Inflammatory macrophage (primary cell): Measurements from ENCODE around the gene DALRD3.

ENCODE experiments used
- DNase-seq, 2 donors: peaks; one replicate each; pipeline ENCODE4 v3.0.0-alpha.2; 2020 to 2022

Gene DALRD3

DNA sequence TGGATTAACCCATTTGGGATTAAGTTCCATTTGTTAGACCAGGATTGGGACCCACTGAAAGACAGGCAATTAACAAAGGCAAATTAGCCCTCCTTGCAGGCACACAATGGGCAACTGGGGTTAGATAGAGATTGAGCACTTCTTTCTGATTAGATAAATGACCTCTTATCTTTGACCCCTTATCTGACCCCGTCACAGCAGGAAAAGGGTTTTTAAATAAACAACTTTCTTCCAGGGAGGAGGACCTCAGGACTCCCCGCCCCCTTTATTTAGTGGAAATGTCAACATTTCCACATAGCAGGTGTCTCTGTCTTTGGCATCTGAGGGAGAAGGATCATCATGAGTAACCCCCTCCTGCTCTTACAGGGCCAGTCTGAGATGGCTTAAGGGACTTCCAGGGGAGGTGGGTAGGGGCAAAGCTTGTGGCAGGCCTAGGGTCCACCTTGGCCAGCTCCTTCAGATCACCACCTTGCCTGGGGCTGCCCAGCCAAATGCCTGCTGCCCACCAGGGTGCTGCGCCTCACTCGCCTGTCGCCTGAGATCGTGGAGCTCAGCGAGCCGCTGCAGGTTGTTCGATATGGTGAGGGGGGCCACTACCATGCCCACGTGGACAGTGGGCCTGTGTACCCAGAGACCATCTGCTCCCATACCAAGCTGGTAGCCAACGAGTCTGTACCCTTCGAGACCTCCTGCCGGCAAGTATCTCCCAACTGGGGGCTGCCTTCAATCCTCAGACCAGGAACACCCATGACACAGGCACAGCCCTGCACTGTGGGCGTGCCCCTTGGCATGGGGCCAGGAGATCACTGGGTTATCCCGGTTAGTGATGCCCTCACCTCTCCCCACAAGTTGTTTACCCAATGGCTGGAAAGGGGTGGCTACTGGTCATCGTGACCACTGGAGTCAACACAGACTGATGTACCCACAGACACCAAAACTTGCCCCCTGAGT is 13.8 kb downstream of the DALRD3 start:
- no peak for DNase-seq

DNA sequence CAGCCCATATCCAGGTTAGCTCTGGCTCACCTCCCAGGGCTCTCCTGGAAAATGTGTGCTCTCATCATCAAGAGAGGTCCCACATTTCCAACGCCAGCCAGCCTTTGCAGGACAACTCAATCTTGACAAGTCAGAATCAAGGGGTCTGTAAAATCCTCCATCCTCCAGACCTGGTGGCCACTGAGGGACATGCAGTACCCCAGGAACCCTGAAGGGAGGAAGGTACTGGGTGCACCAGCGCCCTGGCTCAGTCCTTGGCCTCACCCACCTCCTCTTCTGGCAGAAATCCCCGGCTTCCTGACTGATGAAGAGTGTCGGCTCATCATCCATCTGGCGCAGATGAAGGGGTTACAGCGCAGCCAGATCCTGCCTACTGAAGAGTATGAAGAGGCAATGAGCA is 17.2 kb downstream of the DALRD3 start:
- DNase-seq, result no peak

DNA sequence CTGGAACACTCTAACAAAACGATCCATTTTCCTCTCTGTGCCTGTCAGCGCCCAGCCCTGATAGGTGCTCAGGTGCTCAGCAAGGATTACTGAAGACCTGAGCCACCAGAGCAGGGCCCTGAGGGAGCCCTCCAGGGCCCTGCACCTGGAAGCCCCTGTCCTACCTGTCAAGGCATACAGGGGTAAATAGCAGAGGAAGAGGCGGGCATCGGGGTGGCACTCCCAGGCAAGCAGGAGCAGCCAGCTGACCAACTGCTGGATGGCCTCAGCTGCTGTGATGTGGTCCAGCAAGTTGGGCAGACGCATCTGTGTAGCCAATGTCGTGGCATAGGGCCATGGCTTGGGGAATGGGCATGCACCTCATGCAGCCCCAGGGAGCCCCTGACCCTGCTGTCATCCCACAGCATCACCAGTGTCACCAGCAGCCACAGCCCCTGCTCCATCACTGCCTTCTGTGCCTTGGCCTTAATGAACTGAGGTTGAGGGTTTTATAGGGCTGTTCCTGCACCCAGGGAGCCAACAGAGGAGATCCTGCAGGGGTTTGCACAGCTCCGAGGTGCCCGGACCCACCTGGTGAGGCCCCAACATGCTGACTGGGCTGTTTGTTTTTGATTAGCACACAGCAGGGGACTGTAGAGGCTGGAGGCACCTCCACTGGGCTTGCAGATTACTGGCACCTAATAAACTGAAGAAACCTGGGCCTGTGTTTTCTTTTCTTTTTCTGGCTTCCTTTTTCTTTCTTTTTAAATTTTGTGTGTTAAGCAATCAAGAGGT is 19.1 kb downstream of the DALRD3 start:
- DNase-seq, result no peak

DNA sequence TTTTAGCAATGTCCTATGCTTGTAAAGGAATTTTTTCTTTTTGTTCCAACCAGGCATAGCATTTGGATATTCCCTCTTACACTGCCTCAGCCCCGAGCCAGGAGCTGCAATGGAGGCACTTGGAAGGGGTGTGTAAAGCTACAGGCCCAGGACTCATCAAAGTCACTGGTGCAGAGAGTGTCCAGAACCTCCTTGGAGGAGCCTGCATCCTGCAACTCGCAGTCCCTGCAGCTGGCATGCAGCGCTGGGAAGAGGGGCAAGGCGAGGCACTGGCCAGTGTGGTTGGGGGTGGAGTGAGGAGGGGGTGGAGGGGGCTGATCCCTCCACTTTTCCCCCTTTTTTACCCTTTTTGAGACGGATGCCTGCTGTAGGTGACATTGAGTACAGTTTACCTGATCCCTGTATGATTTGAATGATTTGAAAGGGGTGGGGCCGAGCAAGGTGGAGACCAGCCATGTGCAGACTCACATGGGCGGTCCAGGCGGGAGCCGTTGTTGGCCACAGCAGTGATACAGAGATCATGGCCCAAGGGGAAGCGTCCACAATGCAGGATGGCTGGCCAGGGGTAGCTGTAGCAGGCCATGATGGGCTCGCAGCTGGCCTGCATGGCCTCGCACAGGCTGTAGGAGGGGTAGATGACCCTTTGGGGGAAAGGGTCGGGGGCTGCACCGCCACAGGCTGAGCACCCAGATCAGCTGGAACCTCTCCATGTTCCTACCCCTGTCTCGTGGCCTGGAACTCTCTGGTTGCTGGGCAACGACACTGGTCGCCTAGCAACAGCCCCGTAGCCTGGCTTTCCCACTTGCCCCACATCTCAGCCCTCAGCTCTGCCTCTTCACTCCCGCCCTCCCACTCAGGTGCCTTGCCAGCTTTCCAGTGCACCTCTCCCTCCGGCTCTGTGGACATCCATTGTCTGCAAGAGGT is 20.4 kb downstream of the DALRD3 start:
- no peak for DNase-seq

DNA sequence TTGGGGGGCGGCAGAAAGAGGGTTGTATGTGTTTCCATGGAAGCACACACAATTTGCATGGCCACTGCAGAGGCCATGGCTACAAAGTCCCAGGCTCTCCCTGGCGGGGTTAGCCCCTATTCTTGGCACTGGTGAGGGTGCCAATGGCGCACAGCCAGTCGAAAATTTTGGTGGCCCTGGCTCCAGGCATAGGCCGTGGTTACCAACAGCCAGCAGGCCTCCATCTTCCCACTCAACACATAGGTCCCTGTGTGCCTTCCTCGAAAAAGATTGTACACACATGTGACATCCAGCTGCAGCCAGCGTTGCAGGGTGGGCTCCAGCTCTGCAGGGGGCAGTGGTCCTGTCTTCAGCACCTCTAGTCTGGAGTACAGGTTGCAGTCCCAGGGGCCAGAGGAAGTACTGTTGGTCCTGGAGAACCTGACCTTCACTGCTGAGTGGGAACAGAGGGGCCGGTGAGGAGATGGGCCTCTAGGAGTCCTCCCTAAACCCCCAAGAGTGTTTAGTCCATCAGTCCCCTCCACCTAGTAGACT is 21.2 kb downstream of the DALRD3 start:
- no peak for DNase-seq

DNA sequence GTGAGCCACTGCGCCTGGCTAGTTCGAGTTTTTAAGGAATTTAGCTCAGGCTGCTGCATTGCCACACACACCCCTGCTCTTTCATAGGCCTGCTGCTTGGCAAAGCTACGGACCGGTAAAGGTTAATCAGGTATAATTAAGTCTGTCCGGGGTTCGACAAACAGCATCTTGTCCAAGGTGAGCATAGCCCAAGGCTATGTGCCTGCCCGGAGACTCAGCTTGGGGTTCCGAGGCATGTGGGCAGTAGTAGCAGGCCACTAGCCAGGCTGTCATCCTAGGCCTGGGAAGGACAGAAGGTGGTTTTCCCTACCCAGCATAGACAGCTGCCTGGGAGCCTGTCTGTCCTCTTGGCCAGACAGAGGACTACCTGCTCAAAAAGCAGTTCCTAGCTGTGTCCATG is 21.7 kb downstream of the DALRD3 start:
- DNase-seq, result no peak

DNA sequence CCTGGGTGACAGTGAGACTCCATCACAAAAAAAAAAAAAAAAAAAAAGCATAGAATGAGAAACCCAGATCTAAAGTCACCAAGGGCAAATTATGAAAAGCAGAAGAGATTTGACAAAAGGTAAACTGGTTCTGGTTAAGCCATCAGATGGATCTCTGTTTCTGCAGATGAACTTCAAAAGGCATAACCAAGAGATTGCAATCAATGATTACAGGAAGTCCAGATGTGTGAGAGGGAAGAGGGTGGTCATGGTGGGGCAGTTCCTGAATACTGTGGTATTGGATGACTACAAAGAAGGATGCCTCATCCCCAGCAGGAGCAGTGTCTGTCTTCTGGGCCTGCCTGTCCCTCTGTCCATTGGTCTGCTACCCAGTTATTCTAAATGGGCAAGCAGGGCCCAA is 24.5 kb downstream of the DALRD3 start:
- DNase-seq, result peak in 1 of 2 donors; percentile 10

DNA sequence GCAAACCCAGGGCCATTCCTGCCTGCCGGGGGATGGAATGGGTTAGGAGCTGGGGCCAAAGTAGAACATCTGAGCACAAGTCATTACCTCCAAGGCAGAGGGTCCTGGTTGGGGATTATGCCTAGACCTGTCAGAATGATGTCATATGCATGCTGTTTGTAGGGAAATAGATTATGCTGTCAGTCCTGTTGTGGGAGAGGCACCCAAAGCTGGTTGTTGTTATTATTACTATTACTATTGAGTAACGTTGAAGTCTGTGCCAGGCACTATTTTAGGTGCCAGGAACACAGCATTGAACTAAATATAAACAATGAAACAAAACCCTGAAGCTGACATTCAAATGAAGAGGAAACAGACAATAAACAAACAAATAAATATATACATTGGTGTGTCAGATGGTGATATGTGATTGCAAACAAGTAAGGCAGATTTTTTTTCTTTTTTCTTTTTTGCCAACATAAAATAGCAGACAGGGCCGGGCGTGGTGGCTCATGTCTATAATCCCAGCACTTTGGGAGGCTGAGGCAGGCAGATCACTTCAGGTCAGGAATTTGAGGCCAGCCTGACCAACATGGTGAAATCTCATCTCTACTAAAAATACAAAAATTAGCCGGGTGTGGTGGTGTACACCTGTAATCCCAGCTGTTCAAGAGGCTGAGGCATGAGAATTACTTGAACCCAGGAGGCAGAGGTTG is 26.4 kb downstream of the DALRD3 start:
- DNase-seq, result no peak

DNA sequence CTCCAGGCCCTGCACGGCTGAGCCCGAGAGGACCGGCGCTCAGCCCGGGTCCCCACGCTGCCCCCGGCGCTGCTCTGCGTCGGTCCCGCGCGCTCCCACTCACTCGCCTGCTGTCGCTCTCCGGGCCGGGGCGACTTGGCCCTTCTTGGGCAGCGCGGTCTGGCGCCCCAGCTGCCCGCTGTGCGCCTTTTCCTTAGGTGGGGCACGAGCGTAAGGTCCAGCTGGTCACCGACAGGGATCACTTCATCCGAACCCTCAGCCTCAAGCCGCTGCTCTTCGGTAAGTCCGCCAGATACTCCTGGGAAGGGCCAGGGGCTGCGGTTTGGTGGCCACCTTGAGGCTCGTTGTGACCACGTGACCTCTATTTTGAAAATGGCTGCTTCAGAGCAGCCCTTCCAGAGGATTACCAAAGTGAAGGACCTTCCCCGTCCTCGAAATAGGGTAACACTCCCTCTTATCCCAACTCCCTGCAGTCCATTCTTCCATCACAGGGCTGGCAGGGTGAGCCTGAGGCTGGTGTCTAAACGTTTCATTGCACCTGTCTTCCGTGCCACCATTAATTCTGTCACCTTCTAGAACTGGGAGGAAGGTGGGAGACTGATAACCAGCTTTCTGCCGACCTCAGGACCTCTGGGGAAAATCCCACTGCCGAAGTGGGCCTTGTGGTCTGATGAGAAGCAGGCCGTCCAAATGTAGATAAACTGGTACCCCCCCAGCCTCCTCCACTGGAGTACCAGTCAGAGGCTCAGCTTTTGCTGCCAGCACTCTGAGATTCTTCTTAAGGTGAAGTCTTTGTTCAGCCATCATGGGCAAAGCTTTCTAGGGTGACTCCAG is 27.5 kb downstream of the DALRD3 start:
- DNase-seq, result peak; percentile 7 to 12

DNA sequence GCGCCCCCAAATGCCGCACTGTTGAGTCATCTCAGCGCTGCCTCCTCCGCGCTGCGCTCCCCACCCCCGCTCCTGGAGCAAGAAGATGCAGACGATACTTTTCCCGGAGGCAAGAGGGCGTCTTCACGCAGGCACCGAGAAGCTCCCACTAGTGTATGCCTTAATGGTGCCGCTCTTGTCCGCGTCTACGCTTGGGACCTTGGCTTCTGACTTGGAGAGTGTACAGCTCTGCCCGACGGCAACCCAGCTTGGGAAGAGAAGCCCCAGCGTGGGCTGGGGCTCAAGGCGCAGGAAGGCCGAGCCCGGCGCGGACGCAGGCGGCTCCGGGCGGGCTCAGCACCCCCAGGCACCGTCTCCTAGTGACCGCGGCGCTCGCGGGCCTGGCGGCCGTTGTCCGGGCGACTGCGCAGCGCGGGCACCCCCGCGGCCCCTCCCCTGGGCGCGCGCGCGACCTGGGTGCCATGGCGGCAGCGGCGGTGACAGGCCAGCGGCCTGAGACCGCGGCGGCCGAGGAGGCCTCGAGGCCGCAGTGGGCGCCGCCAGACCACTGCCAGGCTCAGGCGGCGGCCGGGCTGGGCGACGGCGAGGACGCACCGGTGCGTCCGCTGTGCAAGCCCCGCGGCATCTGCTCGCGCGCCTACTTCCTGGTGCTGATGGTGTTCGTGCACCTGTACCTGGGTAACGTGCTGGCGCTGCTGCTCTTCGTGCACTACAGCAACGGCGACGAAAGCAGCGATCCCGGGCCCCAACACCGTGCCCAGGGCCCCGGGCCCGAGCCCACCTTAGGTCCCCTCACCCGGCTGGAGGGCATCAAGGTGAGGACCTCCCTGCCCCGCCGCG is 28.4 kb downstream of the DALRD3 start, which contains the start of gene P4HTM:
Gene P4HTM, plus strand, starts transcription at position 446 of the 840 bp plus-strand sequence. Its CDS starts 16 bp downstream, at position 462.
- DNase-seq, result peak; percentile 69 to 86

DNA sequence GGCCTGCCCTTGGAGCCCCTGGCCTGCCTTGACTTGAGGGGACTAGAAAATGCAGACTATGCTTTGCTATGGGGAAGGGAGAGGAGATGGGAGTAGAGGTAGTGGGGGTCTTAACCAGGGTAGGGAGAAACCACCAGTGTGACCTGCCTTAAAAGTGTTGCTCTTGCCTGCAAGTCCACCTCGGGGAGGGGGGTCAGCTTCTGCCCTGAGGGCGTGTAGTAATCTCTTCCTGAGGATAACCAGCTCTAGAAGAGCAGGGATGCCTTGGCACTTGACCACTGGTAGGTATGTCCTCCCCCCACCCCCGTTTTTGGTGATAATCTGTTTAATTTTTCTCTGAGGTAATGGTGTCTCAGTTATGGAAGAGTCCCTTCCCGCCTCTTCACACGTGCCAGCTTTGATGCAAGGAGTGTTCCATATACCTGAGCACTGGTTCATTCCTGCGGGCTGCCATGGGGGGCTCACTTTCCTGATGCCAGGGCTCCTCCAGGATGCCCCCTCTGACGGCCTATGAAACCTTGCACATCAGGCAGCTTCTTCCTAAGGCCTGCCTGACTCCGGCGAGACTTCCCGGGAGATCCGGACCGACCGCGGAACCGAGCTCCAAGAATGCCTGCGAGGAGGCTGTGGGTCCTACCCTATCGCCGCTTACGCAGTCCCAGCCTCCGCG is 29.1 kb downstream of the DALRD3 start:
- DNase-seq, result no peak

DNA sequence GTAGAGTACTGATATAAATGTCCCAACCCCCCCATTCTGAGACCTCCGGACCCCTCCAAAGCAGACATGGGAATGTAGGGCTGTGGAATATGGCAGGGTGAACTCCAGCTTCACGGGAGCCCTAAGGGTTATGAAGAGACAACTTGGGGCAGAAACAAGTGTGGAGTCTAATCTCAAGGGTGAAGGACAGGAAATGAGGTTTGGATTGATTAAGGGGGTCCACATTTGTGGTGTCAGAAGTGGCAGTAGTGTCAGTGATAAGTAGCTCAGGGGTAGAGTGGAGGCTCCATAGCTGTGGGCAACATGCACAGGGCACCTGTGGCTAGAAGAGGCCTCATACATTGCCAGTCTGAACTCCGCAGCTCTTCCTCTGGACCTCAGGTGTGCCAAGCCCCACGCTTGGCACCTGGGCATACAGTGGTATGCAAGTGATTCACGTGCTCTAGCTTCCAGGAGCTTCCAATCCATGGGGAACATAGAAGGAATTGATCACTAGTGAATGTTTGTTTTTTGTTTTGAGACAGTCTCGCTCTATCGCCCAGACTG is 32.5 kb downstream of the DALRD3 start:
- DNase-seq, result no peak

DNA sequence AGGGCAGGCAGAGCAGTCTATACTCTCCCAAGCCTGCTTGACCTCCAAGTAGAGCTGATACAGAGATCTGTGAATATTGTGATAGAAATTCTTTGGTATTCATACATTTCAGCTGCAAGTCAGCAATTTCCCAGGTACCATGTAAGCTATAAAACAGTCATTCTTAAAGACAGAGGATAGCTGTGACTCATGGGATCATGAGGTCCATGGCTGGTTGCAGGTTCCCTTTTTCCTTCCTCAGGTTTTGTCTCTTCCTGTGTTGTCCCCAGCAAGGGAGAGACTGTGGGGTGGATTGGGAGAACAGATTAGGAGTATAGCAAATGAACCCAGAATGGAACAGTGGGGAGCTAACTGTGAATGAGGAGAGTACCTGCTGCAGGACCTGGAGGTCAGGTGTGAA is 33.7 kb downstream of the DALRD3 start:
- peak; percentile 68 to 80 for DNase-seq

DNA sequence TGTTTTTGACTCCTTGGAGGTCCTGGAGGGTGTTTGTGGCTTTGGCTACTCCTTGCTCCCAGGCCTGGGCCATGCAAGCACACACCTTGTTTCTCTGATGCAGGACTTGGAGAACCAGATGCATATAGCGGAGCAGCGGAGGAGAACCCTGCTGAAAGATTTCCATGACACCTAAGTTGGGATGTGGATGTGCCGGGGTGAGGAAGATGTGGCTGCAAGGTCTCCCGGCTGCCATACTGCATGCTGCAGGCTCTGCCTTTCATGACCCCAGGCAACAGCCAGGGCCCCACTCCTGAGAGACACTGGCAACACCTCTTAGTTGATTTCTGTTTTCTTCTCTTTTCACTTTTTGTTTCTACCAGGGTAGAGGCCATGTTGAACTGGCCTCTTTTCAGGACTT is 35.3 kb downstream of the DALRD3 start:
- DNase-seq, result no peak

DNA sequence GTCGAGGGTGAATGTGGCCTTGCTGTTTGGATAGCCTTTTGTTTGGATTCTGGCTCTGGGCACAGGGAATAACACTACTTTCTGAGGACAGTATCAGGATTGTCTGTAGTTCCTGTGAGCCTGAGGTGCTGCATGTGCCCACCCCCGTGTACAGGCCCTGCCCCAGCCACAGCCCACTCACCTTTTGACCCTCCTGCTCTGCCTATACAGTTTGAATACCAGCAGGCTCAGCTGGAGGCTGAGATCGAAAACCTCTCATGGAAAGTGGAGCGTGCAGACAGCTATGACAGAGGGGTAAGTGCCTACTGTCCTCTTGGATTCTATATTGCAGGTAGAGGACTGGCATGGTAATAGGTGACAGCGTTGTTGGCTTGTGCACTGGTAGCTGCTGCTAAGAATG is 35.7 kb downstream of the DALRD3 start:
- no peak for DNase-seq

DNA sequence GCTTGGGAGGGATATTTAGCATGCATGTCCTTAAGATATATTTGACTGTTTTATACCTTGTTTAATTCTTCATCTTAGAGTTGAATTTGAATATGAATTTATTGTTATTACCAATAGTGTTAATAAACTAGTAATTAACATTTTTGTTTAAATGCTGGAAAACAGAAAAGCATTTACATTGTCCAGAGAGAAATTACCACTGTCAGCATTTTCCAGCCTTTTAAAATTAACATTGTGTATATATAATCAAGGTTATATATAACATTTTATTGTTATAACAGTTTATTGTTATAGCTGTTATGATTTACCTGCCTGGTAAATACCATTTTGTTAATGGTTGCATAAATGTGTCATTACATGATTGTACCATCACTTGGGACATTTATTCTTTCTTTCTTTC is 36.4 kb downstream of the DALRD3 start:
- no peak for DNase-seq

DNA sequence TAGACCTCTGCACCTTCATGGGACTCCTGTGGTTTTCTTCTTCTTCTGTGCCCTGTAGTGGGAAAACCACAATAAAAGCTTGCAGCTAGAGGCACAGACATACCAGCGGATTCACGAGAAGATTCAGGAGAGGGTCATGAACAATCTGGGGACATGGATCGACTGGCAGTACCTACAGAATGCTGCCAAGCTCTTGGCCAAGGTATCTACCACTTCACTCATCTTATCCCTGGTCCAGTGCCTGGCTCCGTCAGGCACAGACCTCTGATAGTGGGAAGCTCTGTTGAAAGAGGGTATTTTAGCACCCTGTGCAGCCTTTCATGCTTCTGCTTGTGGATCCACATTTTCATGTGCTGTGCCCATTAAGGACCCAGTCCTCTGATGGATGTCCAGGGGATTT is 38.1 kb downstream of the DALRD3 start:
- no peak for DNase-seq

DNA sequence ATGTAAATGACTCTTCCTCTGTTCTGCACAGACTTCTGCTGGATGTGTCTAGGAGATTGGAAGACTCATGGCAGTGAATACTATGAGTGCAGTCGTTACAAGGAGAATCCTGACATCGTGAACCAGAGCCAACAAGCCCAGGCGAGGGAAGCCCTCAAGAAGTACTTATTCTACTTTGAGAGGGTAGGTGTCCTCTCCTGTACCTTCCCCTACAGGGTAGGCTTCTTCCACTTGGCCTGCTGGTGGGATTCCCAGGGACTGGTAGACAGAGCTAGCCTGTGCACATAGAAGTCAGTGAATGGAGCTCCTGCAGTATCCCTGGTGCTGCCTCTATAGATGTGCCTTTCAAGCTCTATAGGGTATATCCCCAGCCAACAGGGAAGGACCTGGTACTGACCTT is 38.9 kb downstream of the DALRD3 start:
- no peak for DNase-seq
